COLO668 (cell line): ENCODE data around the gene CIC.

ENCODE experiments used
- DNase-seq: peaks from one replicate; lab custom pipeline; 2025; ENCODE audit not compliant: unreplicated experiment; lab: John Stamatoyannopoulos, UW

Gene CIC

GRCh38 chr19:42242512-42243409 lies 26.3 kb upstream of the CIC start, which contains the start of gene GSK3A:
TSS of gene GSK3A (minus strand) at chr19:42242602. CDS start at chr19:42242465, 137 bp downstream.
- peak; percentile 99 for DNase-seq

- peak; percentile 92 for DNase-seq
These were observed 24.5 kb upstream of the CIC start for GRCh38 chr19:42244347-42245220.

GRCh38 chr19:42245231-42245630 lies 23.8 kb upstream of the CIC start:
- DNase-seq: no peak

- DNase-seq: peak; percentile 59
These were observed 22.7 kb upstream of the CIC start for GRCh38 chr19:42246143-42246921.

GRCh38 chr19:42246922-42247639 lies 22.0 kb upstream of the CIC start:
- DNase-seq: no peak

GRCh38 chr19:42247640-42248199 lies 21.3 kb upstream of the CIC start:
- DNase-seq: no peak

GRCh38 chr19:42248270-42249148 lies 20.5 kb upstream of the CIC start:
- no peak for DNase-seq

GRCh38 chr19:42249149-42249750 lies 19.8 kb upstream of the CIC start:
- no peak for DNase-seq

GRCh38 chr19:42249769-42250168 lies 19.3 kb upstream of the CIC start:
- DNase-seq: no peak

GRCh38 chr19:42250183-42250665 lies 18.8 kb upstream of the CIC start:
- no peak for DNase-seq

GRCh38 chr19:42250666-42251531 lies 18.2 kb upstream of the CIC start:
- no peak for DNase-seq

- no peak for DNase-seq
These were observed 17.3 kb upstream of the CIC start for GRCh38 chr19:42251572-42252358.

GRCh38 chr19:42252365-42253244 lies 16.4 kb upstream of the CIC start:
- peak; percentile 48 for DNase-seq

GRCh38 chr19:42253245-42254088 lies 15.6 kb upstream of the CIC start:
- peak; percentile 67 for DNase-seq
